Activated naive CD4-positive, alpha-beta T cell treated with anti-CD3 and anti-CD28 coated beads for 36 hours (primary cell): ENCODE data around the gene C1orf116. TPM values are rescaled to one million over a fixed set of nuclear protein-coding genes. Genes with fewer than 3 reads are reported as not detected.
"Not testable (repeated sequence)": the region's sequence is repeated elsewhere in the genome, so short reads cannot be mapped to it uniquely, and the experiment has no call there.

Experiments
- CTCF ChIA-PET: fragments of 350-600 bp; sonication (Branson Sonifier 250); formaldehyde crosslinking; loops from one replicate; lab custom pipeline; 2021; ENCODE audit warnings: antibody characterized with exemption; lab: Charles Lee
- DNase-seq: peaks from one replicate; pipeline ENCODE4 v3.0.0-alpha.2; 2020
- H3K27ac Mint-ChIP-seq: one replicate; pipeline ENCODE4 v1.8.0; 2021; ENCODE audit warnings: mild to moderate bottlenecking, mixed read lengths
- H3K27me3 Mint-ChIP-seq: one replicate; pipeline ENCODE4 v1.8.0; 2021; ENCODE audit warnings: low read depth, mixed read lengths
- H3K36me3 Mint-ChIP-seq: one replicate; pipeline ENCODE4 v1.8.0; 2021; ENCODE audit warnings: low read depth, mixed read lengths
- H3K4me1 Mint-ChIP-seq: one replicate; pipeline ENCODE4 v1.8.0; 2021; ENCODE audit warnings: low read depth, mixed read lengths
- H3K4me3 Mint-ChIP-seq: one replicate; pipeline ENCODE4 v1.8.0; 2021; ENCODE audit warnings: mild to moderate bottlenecking, moderate library complexity, mixed read lengths
- H3K9me3 Mint-ChIP-seq: one replicate; pipeline ENCODE4 v1.8.0; 2021; ENCODE audit warnings: mixed read lengths
- intact Hi-C: fragments of 100-400 bp; cut with micrococcal nuclease; formaldehyde crosslinking; loops from one replicate; pipeline ENCODE4 v1.15.1; 2023
- total RNA-seq, 2 experiments: library from RNA; stranded (reverse); gene quantifications; one replicate each; pipeline ENCODE4 v1.2.3, GENCODE V29; 2021

The C1orf116 gene
- total RNA-seq, 2 experiments from 2014 or later: not detected

DNA sequence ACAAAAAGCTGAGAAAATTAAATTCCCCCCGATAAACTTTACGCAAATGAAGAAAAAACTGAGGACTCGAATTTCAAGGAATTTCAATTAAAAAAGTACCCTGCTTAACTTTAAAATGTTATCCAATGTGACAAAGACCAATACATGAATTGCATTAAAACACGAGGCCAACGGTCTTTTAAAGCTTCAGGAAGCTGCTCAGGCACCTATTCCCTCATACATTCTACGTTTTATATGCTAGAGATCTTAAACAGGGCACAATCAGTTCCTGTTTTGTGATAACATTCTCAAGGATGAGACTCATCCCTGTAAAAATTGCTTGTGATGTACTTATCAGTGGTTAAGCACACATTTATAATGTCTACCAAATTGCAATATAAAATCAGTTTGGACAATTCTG, 15.5 kb upstream of the C1orf116 start:
- Mint-ChIP-seq H3K36me3 (peaks cover 19% of the 10 kb centered on the region), H3K4me3 (no peak overlapping the region), H3K27me3 (no peaks in the 10 kb centered on the region), H3K4me1 (peaks cover 70% of the 10 kb centered on the region), H3K27ac (no peak overlapping the region), H3K9me3 (no peaks in the 10 kb centered on the region)
- CTCF ChIA-PET: interaction anchor here (0.7 to 2.0 kb wide), 4 partner anchors 18 to 451 kb away, joined by 3 to 7 read pairs (median 4); no protein-coding TSS in a partner anchor
- intact Hi-C loops: no loop called here
- no peak for DNase-seq

GRCh38 chr1:207047505-207047904, 14.9 kb upstream of the C1orf116 start:
- no peak overlapping the region for H3K4me3 Mint-ChIP-seq
- H3K4me1 Mint-ChIP-seq: peaks cover 71% of the 10 kb centered on the region
- no peak overlapping the region for H3K27ac Mint-ChIP-seq
- CTCF ChIA-PET: interaction anchor here (1.2 to 2.0 kb wide), 4 partner anchors 18 to 357 kb away, joined by 3 to 7 read pairs (median 4); no protein-coding TSS in a partner anchor
- no peaks in the 10 kb centered on the region for H3K9me3 Mint-ChIP-seq
- DNase-seq: no peak
- H3K27me3 Mint-ChIP-seq: no peaks in the 10 kb centered on the region
- intact Hi-C loops: no loop called here
- peaks cover 21% of the 10 kb centered on the region for H3K36me3 Mint-ChIP-seq

DNA sequence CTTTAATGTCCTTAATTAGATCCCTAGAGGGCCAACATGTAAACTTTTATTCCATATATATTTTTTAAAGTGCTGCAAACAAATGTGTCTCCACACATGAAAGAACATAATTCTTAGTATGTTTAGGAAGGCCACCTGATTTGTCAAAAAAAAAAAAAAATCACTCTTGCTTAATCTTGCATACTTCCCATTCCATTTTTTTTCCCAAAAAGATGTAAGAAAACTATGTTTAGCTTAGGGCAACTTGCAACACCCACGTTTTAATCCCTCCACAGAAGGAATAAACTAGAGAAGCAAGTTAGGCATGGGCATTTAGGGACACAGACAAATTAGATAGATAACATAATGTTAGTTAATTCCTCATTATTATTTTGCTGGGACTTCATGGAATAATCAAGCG, 12.9 kb upstream of the C1orf116 start:
- H3K36me3 Mint-ChIP-seq: peaks cover 22% of the 10 kb centered on the region
- H3K27ac Mint-ChIP-seq: no peak overlapping the region
- no peaks in the 10 kb centered on the region for H3K9me3 Mint-ChIP-seq
- intact Hi-C loops: no loop called here
- CTCF ChIA-PET: interaction anchor here (1.5 kb wide), 1 partner anchor 114 kb away, joined by 3 read pairs; no protein-coding TSS in a partner anchor
- H3K4me1 Mint-ChIP-seq: peaks cover 61% of the 10 kb centered on the region
- no peaks in the 10 kb centered on the region for H3K27me3 Mint-ChIP-seq
- DNase-seq: no peak
- H3K4me3 Mint-ChIP-seq: no peak overlapping the region

GRCh38 chr1:207041397-207041796, 8.8 kb upstream of the C1orf116 start:
- H3K36me3 Mint-ChIP-seq, H3K27me3 Mint-ChIP-seq, H3K27ac Mint-ChIP-seq, DNase-seq, H3K9me3 Mint-ChIP-seq, intact Hi-C loops, H3K4me3 Mint-ChIP-seq: not testable (repeated sequence)
- peaks cover 33% of the 10 kb centered on the region for H3K4me1 Mint-ChIP-seq
- CTCF ChIA-PET: interaction anchor here (1.1 kb wide), 1 partner anchor 8 kb away, joined by 4 read pairs; no protein-coding TSS in a partner anchor

GRCh38 chr1:207040181-207040533, 7.6 kb upstream of the C1orf116 start:
- Mint-ChIP-seq H3K27ac (no peak overlapping the region), H3K4me3 (no peak overlapping the region), H3K27me3 (no peaks in the 10 kb centered on the region), H3K9me3 (no peaks in the 10 kb centered on the region), H3K4me1 (peaks cover 22% of the 10 kb centered on the region), H3K36me3 (peaks cover 5% of the 10 kb centered on the region)
- intact Hi-C loops: no loop called here
- CTCF ChIA-PET: interaction anchor here (1.2 kb wide), 1 partner anchor 10 kb away, joined by 6 read pairs; no protein-coding TSS in a partner anchor
- DNase-seq: no peak

DNA sequence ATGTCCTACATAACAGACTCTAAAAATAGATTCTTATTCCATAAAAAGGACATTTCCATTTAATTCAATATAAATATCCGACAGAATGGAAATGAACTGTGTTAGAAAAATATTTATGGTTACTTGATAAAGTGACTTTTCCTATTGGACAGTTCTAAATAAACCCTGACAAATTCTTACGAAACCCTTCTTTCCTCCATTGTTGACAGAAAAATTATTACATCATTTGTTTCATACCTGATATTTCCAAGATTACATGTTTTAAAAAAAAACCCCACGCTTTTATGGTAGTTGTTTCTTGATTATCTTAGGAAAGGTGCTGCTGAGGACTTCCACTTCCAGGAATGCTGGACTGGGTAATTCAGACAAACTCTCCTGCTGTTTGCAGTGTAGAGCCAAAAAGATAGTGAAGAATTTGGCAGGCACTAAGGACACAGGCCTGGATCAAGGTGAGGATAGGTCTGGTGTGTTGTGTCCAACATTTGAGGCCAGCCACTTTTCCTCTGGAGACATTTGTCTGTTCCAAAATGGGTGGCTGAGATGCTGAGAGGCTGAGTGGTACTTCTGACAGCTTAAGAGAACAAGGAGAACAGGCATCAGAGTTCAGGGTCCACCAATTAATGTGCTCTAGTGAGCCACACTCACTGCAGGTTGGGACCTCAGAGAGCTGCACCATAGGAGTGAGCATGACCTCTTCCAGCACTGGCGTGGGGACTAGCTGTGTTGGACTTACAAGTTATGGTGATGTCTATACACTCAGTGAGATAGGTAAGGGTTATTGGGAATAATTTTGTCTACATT, 7.0 kb upstream of the C1orf116 start:
- CTCF ChIA-PET: interaction anchor here (1.2 kb wide), 2 partner anchors 10 kb away, joined by 6 read pairs; no protein-coding TSS in a partner anchor
- DNase-seq: no peak
- intact Hi-C loops: no loop called here

GRCh38 chr1:207036865-207037264, 4.3 kb upstream of the C1orf116 start:
- H3K4me3 Mint-ChIP-seq: no peak overlapping the region
- H3K4me1 Mint-ChIP-seq: peaks cover under 1% of the 10 kb centered on the region
- H3K27me3 Mint-ChIP-seq: peaks cover 9% of the 10 kb centered on the region
- no peak for DNase-seq
- CTCF ChIA-PET: interaction anchor here (1.2 kb wide), 1 partner anchor 9 kb away, joined by 3 read pairs; no protein-coding TSS in a partner anchor
- no peak overlapping the region for H3K27ac Mint-ChIP-seq
- intact Hi-C loops: no loop called here
- H3K9me3 Mint-ChIP-seq: no peaks in the 10 kb centered on the region
- H3K36me3 Mint-ChIP-seq: no peaks in the 10 kb centered on the region

More for the DNA sequence above, 7.0 kb upstream of the C1orf116 start:
- Mint-ChIP-seq H3K27ac (no peak overlapping the region), H3K36me3 (peaks cover 3% of the 10 kb centered on the region), H3K4me1 (peaks cover 16% of the 10 kb centered on the region), H3K4me3 (no peak overlapping the region), H3K9me3 (no peaks in the 10 kb centered on the region), H3K27me3 (no peaks in the 10 kb centered on the region)

GRCh38 chr1:207035877-207036551, 3.5 kb upstream of the C1orf116 start:
- Mint-ChIP-seq H3K27me3 (peaks cover 18% of the 10 kb centered on the region), H3K27ac (no peak overlapping the region), H3K4me1 (no peaks in the 10 kb centered on the region), H3K4me3 (no peak overlapping the region), H3K9me3 (no peaks in the 10 kb centered on the region), H3K36me3 (no peaks in the 10 kb centered on the region)
- no peak for DNase-seq
- intact Hi-C loops: no loop called here
- CTCF ChIA-PET: no interaction called here

DNA sequence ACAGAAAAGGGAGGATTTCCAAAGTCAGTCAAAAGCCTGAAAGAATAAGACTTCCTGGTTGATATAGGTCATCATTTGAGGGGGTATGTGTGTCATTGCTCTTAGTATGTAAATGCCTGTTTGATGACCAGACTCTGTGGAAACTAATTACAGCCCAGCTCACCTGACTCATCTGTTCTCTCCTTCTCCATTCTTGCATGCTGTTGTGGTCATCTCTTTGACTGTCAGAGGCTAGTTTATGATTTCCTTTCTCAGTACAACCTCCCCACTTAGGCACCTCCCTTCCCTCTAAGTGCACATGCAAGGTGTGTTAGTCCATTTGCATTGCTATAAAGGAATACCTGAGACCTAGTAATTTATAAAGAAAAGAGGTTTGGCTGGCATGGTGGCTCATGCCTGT, 2.4 kb upstream of the C1orf116 start:
- Mint-ChIP-seq H3K4me1 (no peaks in the 10 kb centered on the region), H3K9me3 (no peaks in the 10 kb centered on the region), H3K27ac (no peak overlapping the region), H3K4me3 (no peak overlapping the region), H3K36me3 (no peaks in the 10 kb centered on the region), H3K27me3 (peaks cover 19% of the 10 kb centered on the region)
- DNase-seq: no peak
- CTCF ChIA-PET: no interaction called here
- intact Hi-C loops: no loop called here

GRCh38 chr1:207034208-207034607, 1.7 kb upstream of the C1orf116 start:
- Mint-ChIP-seq H3K27me3 (peaks cover 19% of the 10 kb centered on the region), H3K4me3 (no peak overlapping the region), H3K36me3 (no peaks in the 10 kb centered on the region), H3K27ac (no peak overlapping the region), H3K9me3 (no peaks in the 10 kb centered on the region), H3K4me1 (no peaks in the 10 kb centered on the region)
- intact Hi-C loops: no loop called here
- CTCF ChIA-PET: no interaction called here
- DNase-seq: no peak

DNA sequence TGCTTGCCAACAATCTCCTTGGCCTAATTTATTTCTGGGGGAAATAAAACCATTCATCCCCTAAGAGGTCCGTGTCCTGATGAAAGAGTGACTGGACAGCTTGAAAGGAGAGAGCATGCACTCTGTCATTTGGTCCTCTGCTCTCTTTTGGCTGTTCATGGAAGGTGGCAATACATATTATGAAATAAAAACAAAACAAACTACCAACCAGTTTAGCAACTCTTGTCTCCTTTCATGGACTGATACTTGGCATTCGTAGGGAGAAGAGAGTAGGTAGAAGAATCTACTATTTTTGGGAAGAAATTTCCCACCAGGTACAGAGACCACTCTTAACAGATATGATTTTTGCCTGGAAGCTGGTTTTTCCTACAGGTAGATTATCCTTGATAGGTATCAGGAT, 746 bp upstream of the C1orf116 start:
- Mint-ChIP-seq H3K4me3 (no peak overlapping the region), H3K36me3 (no peaks in the 10 kb centered on the region), H3K27ac (no peak overlapping the region), H3K4me1 (no peaks in the 10 kb centered on the region), H3K9me3 (no peaks in the 10 kb centered on the region), H3K27me3 (peaks cover 24% of the 10 kb centered on the region)
- CTCF ChIA-PET: interaction anchor here (1.1 to 1.4 kb wide), 3 partner anchors 11 to 28 kb away, joined by 3 to 5 read pairs (median 4); no protein-coding TSS in a partner anchor
- no peak for DNase-seq
- intact Hi-C loops: no loop called here

DNA sequence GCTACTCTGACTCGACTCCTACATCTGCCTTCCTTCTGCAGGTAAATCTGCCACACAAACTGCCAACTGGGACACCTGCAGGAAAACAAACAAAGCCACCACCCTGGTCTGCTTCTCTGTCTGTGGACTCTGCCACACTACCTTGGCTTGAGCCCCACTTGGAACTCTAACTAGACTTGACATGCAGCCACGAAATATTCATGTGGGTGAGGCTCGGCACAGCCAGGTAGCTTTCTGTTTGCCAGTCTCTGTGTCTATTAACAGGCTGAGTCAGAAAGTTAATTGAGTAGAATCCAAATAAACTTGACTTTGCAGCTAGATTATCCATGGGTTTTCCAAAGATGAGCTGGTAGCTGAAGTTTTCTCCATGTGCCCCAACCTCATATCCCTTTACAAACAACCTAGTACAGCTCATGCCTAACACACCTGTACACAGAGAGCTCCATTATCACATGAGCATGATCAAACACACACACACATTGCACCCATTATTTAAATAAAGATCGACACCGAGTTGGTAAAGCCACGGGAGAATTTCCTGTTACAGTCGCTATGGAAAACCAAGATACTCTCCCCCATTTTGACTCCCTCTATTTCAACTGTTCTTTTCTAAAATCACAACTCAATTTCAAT, 808 bp downstream of the C1orf116 start:
- H3K9me3 Mint-ChIP-seq: no peaks in the 10 kb centered on the region
- no peak overlapping the region for H3K4me3 Mint-ChIP-seq
- no peaks in the 10 kb centered on the region for H3K36me3 Mint-ChIP-seq
- H3K27ac Mint-ChIP-seq: no peak overlapping the region
- CTCF ChIA-PET: interaction anchor here (1.4 kb wide), 1 partner anchor 26 kb away, joined by 4 read pairs; no protein-coding TSS in a partner anchor
- no peak for DNase-seq
- H3K27me3 Mint-ChIP-seq: peaks cover 24% of the 10 kb centered on the region
- intact Hi-C loops: no loop called here
- H3K4me1 Mint-ChIP-seq: no peaks in the 10 kb centered on the region
